Type B pancreatic cell (in vitro differentiated cells): ENCODE data around the gene PRG2. TPM values are rescaled to one million over a fixed set of nuclear protein-coding genes. Genes with fewer than 3 reads are reported as not detected.

Experiments used
- DNase-seq: peaks from one replicate; pipeline ENCODE4 v3.0.0; 2021; ENCODE audit warnings: mixed read lengths; ENCODE audit not compliant: unreplicated experiment; ENCODE audit errors: extremely low spot score
- H3K27ac Mint-ChIP-seq: 2 replicates; pipeline ENCODE4 v1.8.0; 2021; ENCODE audit warnings: mild to moderate bottlenecking, mixed read lengths
- H3K27me3 Mint-ChIP-seq: 2 replicates; pipeline ENCODE4 v1.8.0; 2021; ENCODE audit warnings: mixed read lengths
- H3K36me3 Mint-ChIP-seq: 2 replicates; pipeline ENCODE4 v1.8.0; 2021; ENCODE audit warnings: mixed read lengths
- H3K4me1 Mint-ChIP-seq: one replicate; pipeline ENCODE4 v1.8.0; 2021; ENCODE audit warnings: mixed read lengths; ENCODE audit not compliant: unreplicated experiment
- H3K4me3 Mint-ChIP-seq: 2 replicates; pipeline ENCODE4 v1.8.0; 2021; ENCODE audit warnings: mild to moderate bottlenecking, mixed read lengths
- H3K9me3 Mint-ChIP-seq: 2 replicates; pipeline ENCODE4 v1.8.0; 2021; ENCODE audit warnings: mixed read lengths
- CTCF ChIP-seq: fragments of 200-600 bp; sonication (generic); conservative IDR thresholded peaks from 2 replicates; pipeline ENCODE4 v1.5.0; 2021; ENCODE audit warnings: antibody characterized with exemption, mild to moderate bottlenecking
- total RNA-seq: library from RNA; stranded (reverse); gene quantifications from 2 replicates; pipeline ENCODE4 v1.2.1, GENCODE V29; 2021; ENCODE audit warnings: low replicate concordance

The PRG2 gene
- total RNA-seq, 1 donor from 2014 or later: not detected

- no peaks in the 10 kb centered on the region for H3K36me3 Mint-ChIP-seq
- H3K27me3 Mint-ChIP-seq: peaks cover 32% of the 10 kb centered on the region
These were observed 15.0 kb downstream of the PRG2 start for GRCh38 chr11:57375490-57375889.

GRCh38 chr11:57374966-57375365 is 15.5 kb downstream of the PRG2 start:
- H3K9me3 Mint-ChIP-seq: no peaks in the 10 kb centered on the region
- no peak for TF ChIP-seq CTCF
- no peak for DNase-seq
- H3K4me3 Mint-ChIP-seq: no peak overlapping the region
- no peak overlapping the region for H3K27ac Mint-ChIP-seq
- no peaks in the 10 kb centered on the region for H3K36me3 Mint-ChIP-seq
- H3K27me3 Mint-ChIP-seq: peaks cover 29% of the 10 kb centered on the region
- H3K4me1 Mint-ChIP-seq: no peaks in the 10 kb centered on the region

More at GRCh38 chr11:57375490-57375889, 15.0 kb downstream of the PRG2 start:
- H3K4me3 Mint-ChIP-seq: no peak overlapping the region
- H3K4me1 Mint-ChIP-seq: no peaks in the 10 kb centered on the region
- H3K27ac Mint-ChIP-seq: no peak overlapping the region
- H3K9me3 Mint-ChIP-seq: no peaks in the 10 kb centered on the region
- no peak for TF ChIP-seq CTCF
- DNase-seq: no peak

- no peaks in the 10 kb centered on the region for H3K9me3 Mint-ChIP-seq
These were observed 17.3 kb downstream of the PRG2 start for GRCh38 chr11:57373146-57373545.

GRCh38 chr11:57370941-57371340 is 19.5 kb downstream of the PRG2 start:
- no peaks in the 10 kb centered on the region for H3K9me3 Mint-ChIP-seq
- peaks cover 10% of the 10 kb centered on the region for H3K27me3 Mint-ChIP-seq
- no peaks in the 10 kb centered on the region for H3K4me1 Mint-ChIP-seq
- H3K36me3 Mint-ChIP-seq: no peaks in the 10 kb centered on the region
- H3K27ac Mint-ChIP-seq: no peak overlapping the region
- DNase-seq: no peak
- H3K4me3 Mint-ChIP-seq: no peak overlapping the region
- TF ChIP-seq CTCF: no peak

More at GRCh38 chr11:57373146-57373545, 17.3 kb downstream of the PRG2 start:
- no peaks in the 10 kb centered on the region for H3K36me3 Mint-ChIP-seq
- peaks cover 17% of the 10 kb centered on the region for H3K27me3 Mint-ChIP-seq
- no peak for DNase-seq
- TF ChIP-seq CTCF: no peak
- no peaks in the 10 kb centered on the region for H3K4me1 Mint-ChIP-seq
- H3K27ac Mint-ChIP-seq: no peak overlapping the region
- H3K4me3 Mint-ChIP-seq: no peak overlapping the region

GRCh38 chr11:57370251-57370650 is 20.2 kb downstream of the PRG2 start:
- Mint-ChIP-seq H3K36me3 (no peaks in the 10 kb centered on the region), H3K27me3 (peaks cover 13% of the 10 kb centered on the region), H3K4me1 (no peaks in the 10 kb centered on the region), H3K9me3 (no peaks in the 10 kb centered on the region), H3K27ac (no peak overlapping the region), H3K4me3 (no peak overlapping the region)
- no peak for TF ChIP-seq CTCF
- no peak for DNase-seq

GRCh38 chr11:57368845-57369232 is 21.6 kb downstream of the PRG2 start:
- Mint-ChIP-seq H3K4me1 (no peaks in the 10 kb centered on the region), H3K9me3 (no peaks in the 10 kb centered on the region), H3K27me3 (peaks cover 18% of the 10 kb centered on the region), H3K4me3 (no peak overlapping the region), H3K27ac (no peak overlapping the region), H3K36me3 (no peaks in the 10 kb centered on the region)
- no peak for TF ChIP-seq CTCF
- no peak for DNase-seq
